ENCODE results near the gene PIGQ.

Gene PIGQ

GRCh38 chr16:556474-557173 is 13.1 kb upstream of the PIGQ start:
- no peak for ATAC-seq

GRCh38 chr16:557463-558297 is 12.1 kb upstream of the PIGQ start:
- no peak for ATAC-seq

- no peak for ATAC-seq
Observed at GRCh38 chr16:558298-559020, 11.3 kb upstream of the PIGQ start.

- no peak for ATAC-seq
Observed at GRCh38 chr16:559021-559380, 10.8 kb upstream of the PIGQ start.

GRCh38 chr16:559411-560203 is 10.2 kb upstream of the PIGQ start:
- no peak for ATAC-seq

- no peak for ATAC-seq
Observed at GRCh38 chr16:560204-560700, 9.5 kb upstream of the PIGQ start, which contains the start of gene PRR35. Gene PRR35 (plus strand): TSS chr16:560394. CDS start chr16:563295, 2,901 bp downstream.

- no peak for ATAC-seq
Observed at GRCh38 chr16:560701-561412, 8.9 kb upstream of the PIGQ start.

GRCh38 chr16:561413-561794 is 8.4 kb upstream of the PIGQ start:
- ATAC-seq, result no peak

- no peak for ATAC-seq
Observed at GRCh38 chr16:561957-562938, 7.5 kb upstream of the PIGQ start.

GRCh38 chr16:563072-563644 is 6.6 kb upstream of the PIGQ start:
- ATAC-seq, result no peak

- ATAC-seq, result no peak
Observed at GRCh38 chr16:564690-565418, 4.9 kb upstream of the PIGQ start.

GRCh38 chr16:565419-566330 is 4.1 kb upstream of the PIGQ start:
- no peak for ATAC-seq

- peak; percentile 34 to 44 for ATAC-seq
Observed at GRCh38 chr16:566475-567372, 3.0 kb upstream of the PIGQ start, which contains the start of gene NHLRC4. Gene NHLRC4 (plus strand): TSS chr16:567005. CDS start chr16:568048, 1,043 bp downstream.

GRCh38 chr16:567373-568256 is 2.2 kb upstream of the PIGQ start:
- ATAC-seq, result no peak

- no peak for ATAC-seq
Observed at GRCh38 chr16:568401-569258, 1.1 kb upstream of the PIGQ start.

All from activated CD4-positive, CD25-positive, alpha-beta regulatory T cell treated with anti-CD3 and anti-CD28 coated beads, Interleukin-2, amount 50 U/mL, for 24 hours (primary cell).